GM12892 (cell line): Measurements from ENCODE around the gene TBL1XR1.

ENCODE experiments used
- POLR2A ChIP-seq: IDR thresholded peaks from 2 replicates; pipeline ENCODE4 v1.6.1; 2011; ENCODE audit warnings: low read depth, low read length, control low read depth
- POLR2AphosphoS5 ChIP-seq: IDR thresholded peaks from 2 replicates; pipeline ENCODE4 v1.6.1; 2011; ENCODE audit warnings: low read depth, low read length, control low read depth

- TF ChIP-seq POLR2AphosphoS5 = no peak
- TF ChIP-seq POLR2A = no peak
These were observed 226.5 kb downstream of the TBL1XR1 start for GRCh38 chr3:176970770-176971169.
